K562 treated with DMSO at 1 percent for 4 hours (cell line): ENCODE data around the gene CPNE6. TPM values are rescaled to one million over a fixed set of nuclear protein-coding genes. Genes with fewer than 3 reads are reported as not detected.

Experiments
- total RNA-seq: library from RNA; unstranded; fragments of 300-600 nt; gene quantifications from 2 replicates; pipeline ENCODE4 v1.2.3, GENCODE V29; 2022; ENCODE audit not compliant: insufficient read depth

Gene CPNE6
- not detected in 2 replicates for total RNA-seq

DNA sequence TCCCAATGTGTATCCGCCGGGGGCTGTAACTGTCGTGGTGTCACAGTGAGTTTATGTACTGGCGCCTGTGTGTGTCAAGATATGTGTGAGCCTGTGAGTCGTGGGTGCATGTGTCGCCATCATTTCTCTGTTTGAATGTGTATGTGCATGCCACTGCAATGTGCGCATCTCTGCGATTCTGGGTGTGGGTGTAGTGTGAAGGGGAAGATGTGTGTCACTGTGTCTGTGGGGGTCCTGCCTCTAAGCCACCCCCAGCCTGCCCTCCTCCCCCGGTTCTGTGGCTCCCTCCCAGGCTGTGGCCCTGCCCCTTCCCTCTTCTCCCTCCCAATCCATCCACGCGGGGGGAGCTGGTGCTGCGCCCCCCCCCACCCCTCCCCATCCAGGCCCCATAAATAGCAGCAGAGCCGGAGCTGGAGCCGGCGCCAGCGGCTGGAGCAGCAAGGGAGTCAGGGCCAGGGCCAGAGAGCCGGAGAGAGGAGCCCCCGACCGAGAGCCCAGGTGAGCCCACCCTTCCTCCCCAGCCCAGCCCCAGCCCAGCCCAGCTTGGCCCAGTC is at the start of gene CPNE6:
Gene CPNE6, plus strand, starts transcription at position 419 of the 554 bp plus-strand sequence. CDS start 1,375 bp downstream, outside the sequence.

DNA sequence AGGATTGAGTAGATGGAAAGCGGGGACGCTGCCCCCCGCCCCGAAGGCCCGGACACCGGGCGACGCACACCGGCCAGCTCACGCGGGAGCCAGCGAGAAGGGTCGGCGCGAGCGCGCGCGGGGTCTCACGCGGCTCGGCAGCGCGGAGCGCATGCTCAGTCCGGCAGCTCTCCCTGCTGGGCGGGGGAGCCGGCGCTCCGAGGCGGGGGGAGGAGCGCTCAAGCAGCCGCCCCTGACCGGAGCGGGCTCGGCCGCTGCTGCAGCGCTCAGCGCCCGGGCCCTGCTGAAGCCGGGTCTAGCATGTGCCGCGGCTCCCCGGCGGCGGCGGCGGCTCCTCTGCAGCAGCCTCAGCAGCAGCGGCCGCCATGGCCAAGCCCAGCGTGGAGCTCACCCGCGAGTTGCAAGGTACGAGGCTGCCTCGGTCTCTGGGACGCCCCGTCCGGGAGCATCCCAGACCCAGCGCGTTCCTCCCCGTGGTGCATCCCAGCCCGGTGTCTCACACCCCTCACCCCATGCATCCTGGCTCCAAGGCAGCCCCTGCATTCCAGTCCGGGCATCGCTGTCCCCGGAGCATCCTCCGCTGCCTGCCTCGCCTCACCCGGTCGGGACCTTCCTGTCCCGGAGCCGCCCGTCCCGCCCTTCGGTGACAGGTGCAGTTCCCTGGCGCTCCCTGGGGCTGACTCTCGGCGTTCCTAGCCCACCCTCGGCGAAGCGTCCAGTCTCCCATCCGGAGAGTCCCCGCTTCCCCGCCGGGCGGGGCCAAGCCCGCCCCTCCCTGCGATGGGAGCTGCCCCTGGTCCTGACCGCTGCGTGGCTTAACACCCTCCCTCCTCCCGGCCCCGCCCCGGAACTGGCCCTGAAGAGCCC is 19.3 kb upstream of the CPNE6 start, which contains the start of gene CARMIL3:
Gene CARMIL3, plus strand, starts transcription at position 221 of the 867 bp plus-strand sequence. Its CDS starts 145 bp downstream, at position 366.

DNA sequence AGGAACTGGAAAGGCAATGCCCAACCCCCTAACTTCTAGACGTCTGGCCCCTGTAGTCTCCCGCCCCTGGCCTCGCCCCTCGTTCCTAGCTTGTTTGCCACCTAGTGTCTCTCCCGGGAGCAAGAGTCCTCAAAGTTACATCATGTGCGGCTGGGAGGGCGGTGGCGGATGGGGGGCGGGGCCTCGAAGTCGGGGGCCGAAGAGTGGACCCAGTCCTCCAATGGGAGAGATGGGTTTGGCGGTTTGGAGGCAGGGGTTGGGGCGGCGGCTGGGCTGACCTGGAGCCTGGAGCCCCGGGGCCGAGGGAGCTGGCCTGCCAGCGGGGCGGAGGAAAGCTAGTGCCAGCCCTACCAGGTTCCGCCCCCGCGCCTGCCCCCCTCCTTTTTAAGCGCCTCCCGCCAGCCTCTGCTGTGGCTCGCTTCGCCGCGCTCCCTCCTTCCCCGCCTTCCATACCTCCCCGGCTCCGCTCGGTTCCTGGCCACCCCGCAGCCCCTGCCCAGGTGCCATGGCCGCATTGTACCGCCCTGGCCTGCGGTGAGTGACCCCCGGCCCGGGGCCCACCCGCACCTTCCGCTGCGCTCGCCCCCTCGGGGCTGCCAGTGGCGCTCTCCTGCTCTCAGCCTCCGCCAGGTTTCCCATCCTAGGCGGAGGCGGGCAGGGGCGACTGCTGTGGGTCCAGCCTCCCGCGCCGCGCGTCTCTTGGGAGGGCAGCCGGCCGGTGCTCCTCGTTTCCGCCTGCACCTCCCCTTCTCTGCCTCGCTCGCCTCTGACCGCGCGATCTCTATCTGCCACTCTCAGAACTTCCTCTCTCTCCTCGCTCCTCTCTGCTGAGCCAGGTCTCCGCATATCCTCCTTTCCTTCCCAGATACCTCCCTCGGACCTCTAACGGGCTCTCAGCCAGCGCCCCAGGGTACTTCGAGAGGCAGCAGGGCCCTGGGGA is 22.8 kb downstream of the CPNE6 start, which contains the start of gene PCK2:
Gene PCK2, plus strand, starts transcription at position 411 of the 940 bp plus-strand sequence. Its CDS starts 95 bp downstream, at position 506.

DNA sequence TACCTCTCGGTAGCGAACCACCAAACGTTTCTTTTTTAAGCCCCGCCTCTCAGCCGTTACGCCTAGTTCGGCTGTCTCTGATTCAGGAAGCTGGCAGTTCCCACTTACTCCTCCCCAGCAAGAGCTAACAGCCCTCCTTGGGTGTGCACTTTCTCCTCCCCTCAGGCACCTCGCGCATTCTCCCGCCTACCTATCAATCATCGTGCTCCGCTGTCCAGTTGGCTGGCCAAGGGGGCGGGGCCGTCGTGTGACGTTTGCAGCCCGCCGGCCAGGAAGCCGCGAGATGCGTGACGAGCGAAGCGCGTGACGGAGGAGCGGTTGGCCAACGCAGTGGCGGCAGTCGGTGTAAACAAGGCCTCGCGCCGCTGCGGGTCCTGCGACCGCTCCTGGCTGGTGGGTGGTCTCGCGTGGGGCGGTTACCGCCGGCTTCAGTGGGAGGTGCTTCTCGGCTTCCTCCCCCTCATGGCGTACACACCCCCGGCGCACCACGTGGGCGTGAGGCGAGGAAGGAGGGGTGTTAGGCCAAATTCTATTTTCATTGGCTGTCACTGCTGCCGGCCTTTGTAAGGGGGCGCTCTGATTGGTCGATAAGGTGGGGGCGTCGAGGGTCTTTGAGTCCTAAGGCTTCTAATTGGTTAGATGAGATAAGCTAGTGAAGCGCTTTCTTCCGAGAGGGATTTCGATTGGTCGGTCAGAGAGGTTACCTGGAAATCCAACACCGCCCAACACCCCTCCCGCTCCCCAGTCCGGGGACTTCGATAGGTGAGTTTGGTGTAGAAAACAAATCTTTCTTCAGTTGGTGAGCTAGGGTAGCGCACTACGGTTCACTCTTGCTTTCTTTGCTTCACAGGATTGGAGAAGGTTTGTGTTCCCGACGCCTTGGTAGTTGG is 43.4 kb downstream of the CPNE6 start, which contains the start of the genes DCAF11 and NRL:
Gene DCAF11, plus strand, starts transcription at position 246 of the 890 bp plus-strand sequence. CDS start 818 bp downstream, outside the sequence.
Gene NRL, minus strand, starts transcription at position 418 of the 890 bp plus-strand sequence. CDS start 32,101 bp downstream, outside the sequence.

Other genes with a start within 250 kb of the CPNE6 start
- 80.9 and 94.4 TPM in 2 replicates for gene DHRS4, start 117.8 kb upstream of the CPNE6 start, total RNA-seq
- gene DHRS4L2, start 82.6 kb upstream of the CPNE6 start, total RNA-seq = 29.4 and 38.8 TPM in 2 replicates
- 0.24 TPM in 1 of 2 replicates, not detected in the other for gene CARMIL3, start 19.6 kb upstream of the CPNE6 start, total RNA-seq
- 99.4 and 112 TPM in 2 replicates for gene PCK2, start 22.7 kb downstream of the CPNE6 start, total RNA-seq
- 31.4 and 39.2 TPM in 2 replicates for gene DCAF11, start 43.2 kb downstream of the CPNE6 start, total RNA-seq
- 3.2 and 4.1 TPM in 2 replicates for gene NRL, start 43.4 kb downstream of the CPNE6 start, total RNA-seq
- not detected in 2 replicates for gene FITM1, start 59.1 kb downstream of the CPNE6 start, total RNA-seq
- 171 and 172 TPM in 2 replicates for gene PSME1, start 64.6 kb downstream of the CPNE6 start, total RNA-seq
- 29.6 and 36.4 TPM in 2 replicates for gene EMC9, start 70.0 kb downstream of the CPNE6 start, total RNA-seq
- 160 and 167 TPM in 2 replicates for gene PSME2, start 75.0 kb downstream of the CPNE6 start, total RNA-seq
- gene RNF31, start 75.9 kb downstream of the CPNE6 start, total RNA-seq = 17.0 and 21.3 TPM in 2 replicates
- gene IRF9, start 89.7 kb downstream of the CPNE6 start, total RNA-seq = 9.3 and 20.9 TPM in 2 replicates
- 5.1 and 7.1 TPM in 2 replicates for gene REC8, start 100.5 kb downstream of the CPNE6 start, total RNA-seq
- 23.4 and 27.8 TPM in 2 replicates for gene IPO4, start 117.3 kb downstream of the CPNE6 start, total RNA-seq
- gene TM9SF1, start 123.9 kb downstream of the CPNE6 start, total RNA-seq = 16.4 and 22.0 TPM in 2 replicates
- 1.1 and 2.2 TPM in 2 replicates for gene TSSK4, start 134.1 kb downstream of the CPNE6 start, total RNA-seq
- 57.8 and 78.5 TPM in 2 replicates for gene CHMP4A, start 141.9 kb downstream of the CPNE6 start, total RNA-seq
- gene MDP1, start 144.5 kb downstream of the CPNE6 start, total RNA-seq = 7.5 and 10.8 TPM in 2 replicates
- 140 and 150 TPM in 2 replicates for gene NEDD8, start 160.8 kb downstream of the CPNE6 start, total RNA-seq
- gene GMPR2, start 161.4 kb downstream of the CPNE6 start, total RNA-seq = 55.3 and 68.0 TPM in 2 replicates
- gene TINF2, start 171.1 kb downstream of the CPNE6 start, total RNA-seq = 15.0 and 16.1 TPM in 2 replicates
- 0.88 and 1.5 TPM in 2 replicates for gene TGM1, start 191.6 kb downstream of the CPNE6 start, total RNA-seq
- gene RABGGTA, start 200.0 kb downstream of the CPNE6 start, total RNA-seq = 15.3 and 18.0 TPM in 2 replicates
- 22.2 and 26.0 TPM in 2 replicates for gene DHRS1, start 228.2 kb downstream of the CPNE6 start, total RNA-seq
- 4.7 and 6.1 TPM in 2 replicates for gene NOP9, start 228.3 kb downstream of the CPNE6 start, total RNA-seq
- gene CIDEB, start 236.4 kb downstream of the CPNE6 start, total RNA-seq = not detected in 2 replicates
- gene LTB4R2, start 238.6 kb downstream of the CPNE6 start, total RNA-seq = 2.2 and 6.4 TPM in 2 replicates
- gene LTB4R, start 239.9 kb downstream of the CPNE6 start, total RNA-seq = 4.0 and 5.3 TPM in 2 replicates